Effector memory CD8-positive, alpha-beta T cell (primary cell): ENCODE measurements around the gene MNT.

Experiments used
- ATAC-seq: fragments of 150-1000 bp; cut with Tn5 transposase; replicated peaks from 2 replicates; pipeline ENCODE4 v1.10.0; 2021; ENCODE audit warnings: mild to moderate bottlenecking, moderate library complexity
- DNase-seq, 3 experiments: peaks; one replicate each; pipeline ENCODE4 v3.0.0; 2021
- H3K27ac Mint-ChIP-seq, 2 donors: one replicate each; pipeline ENCODE4 v1.8.0; 2022; ENCODE audit warnings: mild to moderate bottlenecking in 2 of 2, mixed read lengths in 2 of 2, moderate library complexity in 2 of 2
- H3K27me3 Mint-ChIP-seq, 2 donors: one replicate each; pipeline ENCODE4 v1.8.0; 2022; ENCODE audit warnings: mixed read lengths in 2 of 2
- H3K36me3 Mint-ChIP-seq: one replicate; pipeline ENCODE4 v1.8.0; 2022; ENCODE audit warnings: mild to moderate bottlenecking, moderate library complexity, mixed read lengths; ENCODE audit not compliant: insufficient read depth
- H3K4me1 Mint-ChIP-seq, 2 donors: one replicate each; pipeline ENCODE4 v1.8.0; 2022; ENCODE audit warnings: low read depth in 2 of 2, mixed read lengths in 2 of 2
- H3K4me3 Mint-ChIP-seq, 2 donors: one replicate each; pipeline ENCODE4 v1.8.0; 2022; ENCODE audit warnings: mild to moderate bottlenecking in 2 of 2, mixed read lengths in 2 of 2, moderate library complexity in 2 of 2
- H3K9me3 Mint-ChIP-seq, 2 donors: one replicate each; pipeline ENCODE4 v1.8.0; 2022; ENCODE audit warnings: mixed read lengths in 2 of 2

The MNT gene

GRCh38 chr17:2346475-2346874 lies 54.4 kb downstream of the MNT start:
- no peak for DNase-seq
- ATAC-seq = no peak
- Mint-ChIP-seq H3K27ac (no peak overlapping the region), H3K27me3 (no peaks in the 10 kb centered on the region), H3K4me3 (no peak overlapping the region), H3K36me3 (peaks cover 18% of the 10 kb centered on the region), H3K4me1 (peaks cover 0 to 3% of the 10 kb centered on the region in 2 donors), H3K9me3 (no peaks in the 10 kb centered on the region)

DNA sequence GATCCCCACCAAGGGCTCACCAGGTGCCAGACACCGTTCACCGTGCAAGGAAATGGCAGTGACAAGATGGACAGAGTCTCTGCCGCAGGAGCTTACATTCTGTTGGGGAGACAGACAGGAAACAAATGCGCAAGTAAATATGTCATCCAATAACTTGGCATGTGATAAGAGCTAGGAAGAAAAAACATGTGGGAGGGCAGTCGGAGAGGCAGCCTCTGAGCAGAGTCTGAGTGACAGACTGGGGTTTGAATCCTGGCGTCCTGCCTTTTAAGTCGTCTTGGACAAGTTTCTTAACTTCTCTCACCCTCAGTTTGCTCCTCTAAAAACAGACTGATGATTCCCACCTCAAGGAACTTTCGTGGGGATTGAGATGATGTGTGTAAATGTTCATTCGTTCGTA lies 56.3 kb downstream of the MNT start:
- peaks cover 23% of the 10 kb centered on the region for H3K36me3 Mint-ChIP-seq
- no peaks in the 10 kb centered on the region for H3K9me3 Mint-ChIP-seq

GRCh38 chr17:2343421-2343820 lies 57.4 kb downstream of the MNT start:
- Mint-ChIP-seq H3K9me3 (no peaks in the 10 kb centered on the region), H3K36me3 (peaks cover 23% of the 10 kb centered on the region), H3K27me3 (no peaks in the 10 kb centered on the region), H3K4me3 (no peak overlapping the region), H3K4me1 (peaks cover 2 to 9% of the 10 kb centered on the region in 2 donors), H3K27ac (no peak overlapping the region)
- ATAC-seq = peak; percentile 46
- DNase-seq = no peak

More for the DNA sequence above, 56.3 kb downstream of the MNT start:
- H3K27ac Mint-ChIP-seq = no peak overlapping the region
- no peak for ATAC-seq
- no peaks in the 10 kb centered on the region for H3K27me3 Mint-ChIP-seq
- no peak for DNase-seq
- no peak overlapping the region for H3K4me3 Mint-ChIP-seq
- H3K4me1 Mint-ChIP-seq = peaks cover 0 to 6% of the 10 kb centered on the region in 2 donors

- Mint-ChIP-seq H3K27me3 (no peaks in the 10 kb centered on the region), H3K27ac (peak overlapping the region; percentile 66 to 69), H3K4me1 (peaks cover 16 to 27% of the 10 kb centered on the region in 2 donors), H3K4me3 (peak overlapping the region; percentile 79), H3K36me3 (peaks cover 33% of the 10 kb centered on the region), H3K9me3 (no peaks in the 10 kb centered on the region)
- ATAC-seq = no peak
- no peak for DNase-seq
Measured at GRCh38 chr17:2338315-2338657, 62.6 kb downstream of the MNT start.

- Mint-ChIP-seq H3K4me1 (peaks cover 16 to 27% of the 10 kb centered on the region in 2 donors), H3K36me3 (peaks cover 33% of the 10 kb centered on the region), H3K27ac (peak overlapping the region; percentile 66 to 69), H3K4me3 (peak overlapping the region; percentile 98), H3K9me3 (no peaks in the 10 kb centered on the region), H3K27me3 (no peaks in the 10 kb centered on the region)
- DNase-seq (peak; percentile 25 to 48 (median 39)), ATAC-seq (peak; percentile 38)
Measured at GRCh38 chr17:2337544-2338314, 63.1 kb downstream of the MNT start.

DNA sequence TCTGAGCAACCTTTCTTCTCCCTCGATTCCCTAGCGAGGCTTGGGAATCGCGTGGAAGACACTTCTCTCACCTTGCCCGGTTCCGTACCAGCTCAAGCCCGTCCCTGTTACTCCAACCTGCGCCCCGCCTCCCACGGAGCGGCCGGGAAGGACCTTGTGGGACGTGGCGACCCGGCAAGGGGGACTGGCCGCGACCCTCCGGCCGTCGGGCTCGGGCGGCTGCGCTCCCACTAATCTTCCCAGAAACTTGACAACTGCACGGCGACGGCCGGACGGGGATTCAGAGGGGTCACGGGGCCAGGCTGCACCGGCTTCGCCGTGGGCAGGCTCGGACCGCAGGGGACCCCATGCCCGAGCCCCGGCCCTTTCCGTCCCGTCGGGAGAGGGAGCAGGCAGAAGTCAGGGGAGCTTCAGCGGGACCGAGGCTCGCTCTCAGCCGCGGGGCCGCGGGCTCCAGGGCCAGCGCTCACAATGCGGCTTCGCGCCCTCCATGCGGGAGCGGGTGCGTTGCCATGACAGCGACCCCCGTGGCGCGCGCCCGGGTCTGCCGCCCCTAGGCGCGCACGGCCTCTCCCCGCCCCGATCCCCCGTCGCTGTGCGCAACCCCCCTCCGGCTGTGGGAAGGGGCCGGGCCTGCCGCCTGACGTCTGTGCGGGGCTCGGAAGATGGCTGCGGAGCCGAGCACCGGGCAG lies 63.9 kb downstream of the MNT start, which contains the start of gene SGSM2:
TSS of gene SGSM2 (plus strand) at position 650 of the 692 bp plus-strand sequence. CDS start 188 bp downstream, outside the sequence.
- Mint-ChIP-seq H3K4me3 (peak within 1 kb of the TSS; percentile 98), H3K9me3 (no peaks in the 10 kb centered on the region), H3K4me1 (peaks cover 16 to 27% of the 10 kb centered on the region in 2 donors), H3K27ac (peak within 1 kb of the TSS; percentile 92 to 97), H3K36me3 (peaks cover 27% of the 10 kb centered on the region), H3K27me3 (no peaks in the 10 kb centered on the region)
- ATAC-seq (peak; percentile 71), DNase-seq (peak; percentile 57 to 69 (median 62))

GRCh38 chr17:2336215-2336851 lies 64.5 kb downstream of the MNT start, which contains the start of gene TSR1:
Gene TSR1 (minus strand): TSS chr17:2336457. CDS start chr17:2336427, 30 bp downstream.
- Mint-ChIP-seq H3K4me1 (peaks cover 16 to 25% of the 10 kb centered on the region in 2 donors), H3K36me3 (peaks cover 26% of the 10 kb centered on the region), H3K27ac (peak within 1 kb of the TSS; percentile 92 to 97), H3K27me3 (no peaks in the 10 kb centered on the region), H3K4me3 (peak within 1 kb of the TSS; percentile 98), H3K9me3 (no peaks in the 10 kb centered on the region)
- DNase-seq (peak; percentile 80 to 84 (median 80)), ATAC-seq (peak; percentile 80)

DNA sequence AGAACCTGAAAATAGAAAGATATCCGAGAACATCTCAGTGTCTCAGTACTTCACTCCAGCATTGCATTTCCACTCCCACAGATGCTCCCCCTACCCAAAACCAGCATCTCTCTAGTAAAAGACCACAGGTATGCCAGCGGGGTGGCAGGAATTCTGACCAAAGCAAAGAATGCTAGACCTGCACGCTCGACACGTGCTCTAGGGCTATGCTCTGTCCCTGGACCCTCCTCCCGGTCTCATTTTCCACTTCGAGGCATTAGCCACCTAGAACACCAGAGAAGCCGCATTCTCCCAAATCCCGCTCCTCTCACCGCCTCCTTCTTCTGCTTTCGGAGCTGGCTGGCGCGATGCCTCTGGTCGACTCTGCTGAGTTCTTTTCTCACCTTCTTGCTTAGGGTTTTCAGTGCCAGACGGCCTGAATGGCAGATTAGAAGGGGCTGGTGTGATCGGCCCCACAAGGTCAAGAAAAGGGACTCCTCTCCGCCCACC lies 65.1 kb downstream of the MNT start:
- Mint-ChIP-seq H3K9me3 (no peaks in the 10 kb centered on the region), H3K36me3 (peaks cover 26% of the 10 kb centered on the region), H3K27me3 (no peaks in the 10 kb centered on the region), H3K27ac (peak overlapping the region; percentile 92 to 97), H3K4me3 (peak overlapping the region; percentile 98), H3K4me1 (peaks cover 17 to 25% of the 10 kb centered on the region in 2 donors)
- no peak for ATAC-seq
- peak in 1 of 3 experiments; percentile 2 for DNase-seq
